Uterus (tissue), 4 donors: ENCODE measurements around the gene PYHIN1. TPM values are rescaled to one million over a fixed set of nuclear protein-coding genes. Genes with fewer than 3 reads are reported as not detected.
"Not testable (repeated sequence)": the region's sequence is repeated elsewhere in the genome, so short reads cannot be mapped to it uniquely, and the experiment has no call there.

Source experiments
- DNase-seq, 2 donors: peaks; one replicate each; pipeline ENCODE4 v3.0.0-alpha.2; 2019 to 2020
- H3K27ac ChIP-seq, 2 donors: fragments of 200-600 bp; sonication (generic); 1 replicate in 1 of 2; 2 replicates in 1 of 2; pipeline ENCODE4 v1.5.1; 2016 to 2018
- H3K27me3 ChIP-seq, 2 donors: fragments of 200-600 bp; sonication (generic); one replicate each; pipeline ENCODE4 v1.5.1; 2018 to 2019; ENCODE audit warnings: control low read depth in 1 of 2
- H3K36me3 ChIP-seq, 2 donors: fragments of 200-600 bp; sonication (generic); one replicate each; pipeline ENCODE4 v1.5.1; 2019; ENCODE audit warnings: control low read depth in 1 of 2
- H3K4me1 ChIP-seq, 2 donors: fragments of 200-600 bp; sonication (generic); one replicate each; pipeline ENCODE4 v1.5.1; 2018 to 2019; ENCODE audit warnings: control low read depth in 1 of 2
- H3K4me3 ChIP-seq, 2 donors: fragments of 200-600 bp; sonication (generic); 1 replicate in 1 of 2; 2 replicates in 1 of 2; pipeline ENCODE4 v1.5.1; 2018 to 2019; ENCODE audit warnings: mild to moderate bottlenecking in 1 of 2
- H3K9me3 ChIP-seq, 2 donors: fragments of 200-600 bp; sonication (generic); one replicate each; pipeline ENCODE4 v1.5.1; 2019; ENCODE audit warnings: control low read depth in 1 of 2
- CTCF ChIP-seq, 4 experiments: fragments of 200-600 bp in 2 of 4; fragments of 450-650 bp in 2 of 4; sonication (generic) in 2 of 4; IDR thresholded peaks; one replicate each; pipeline ENCODE4 v1.5.1; 2016 to 2019; ENCODE audit warnings: antibody characterized with exemption in 4 of 4, mild to moderate bottlenecking in 2 of 4, moderate library complexity in 1 of 4
- POLR2A ChIP-seq, 2 donors: fragments of 450-650 bp; IDR thresholded peaks; one replicate each; pipeline ENCODE4 v1.6.1; 2016; ENCODE audit warnings: antibody characterized with exemption in 2 of 2, mild to moderate bottlenecking in 1 of 2, moderate library complexity in 1 of 2
- intact Hi-C: fragments of 100-400 bp; cut with DNase I; formaldehyde crosslinking; loops from one replicate; pipeline ENCODE4 v1.15.1; 2023; ENCODE audit warnings: low total_unique reads
- total RNA-seq, 4 donors: library from RNA; depleted of rRNA in 3 of 4; stranded (reverse); fragments of >200 nt in 3 of 4; gene quantifications; one replicate each; pipeline versions ENCODE4 v1.1.0 to v1.2.4, GENCODE V29; 2014 to 2023
- donor health status: DM: yes; HTN: yes; CAD: no.

Gene PYHIN1
- total RNA-seq, 4 donors from 2014 or later: 0.46 to 5.6 TPM; not detected in 2

GRCh38 chr1:159005161-159005560 lies 73.8 kb downstream of the PYHIN1 start:
- H3K27ac ChIP-seq: peak overlapping the region; percentile 50 to 53
- no peaks in the 10 kb centered on the region for H3K27me3 ChIP-seq
- no peaks in the 10 kb centered on the region for H3K9me3 ChIP-seq
- H3K4me1 ChIP-seq: no peaks in the 10 kb centered on the region
- H3K36me3 ChIP-seq: no peaks in the 10 kb centered on the region
- no peak overlapping the region for H3K4me3 ChIP-seq
- TF ChIP-seq POLR2A (IDR thresholded peaks at IDR 0.05) (no peak), CTCF (IDR thresholded peaks at IDR 0.05) (no peak)
- no peak for DNase-seq
- intact Hi-C loops: no loop called here

GRCh38 chr1:159005676-159006075 lies 74.3 kb downstream of the PYHIN1 start:
- H3K27ac ChIP-seq: peak overlapping the region; percentile 50 to 53
- no peak overlapping the region for H3K4me3 ChIP-seq
- H3K4me1 ChIP-seq: no peaks in the 10 kb centered on the region
- intact Hi-C loops: no loop called here
- no peaks in the 10 kb centered on the region for H3K36me3 ChIP-seq
- H3K9me3 ChIP-seq: no peaks in the 10 kb centered on the region
- peak in 1 of 2 donors; percentile 29 for DNase-seq
- no peaks in the 10 kb centered on the region for H3K27me3 ChIP-seq
- no peak for TF ChIP-seq CTCF (IDR thresholded peaks at IDR 0.05)
- no peak for TF ChIP-seq POLR2A (IDR thresholded peaks at IDR 0.05)

DNA sequence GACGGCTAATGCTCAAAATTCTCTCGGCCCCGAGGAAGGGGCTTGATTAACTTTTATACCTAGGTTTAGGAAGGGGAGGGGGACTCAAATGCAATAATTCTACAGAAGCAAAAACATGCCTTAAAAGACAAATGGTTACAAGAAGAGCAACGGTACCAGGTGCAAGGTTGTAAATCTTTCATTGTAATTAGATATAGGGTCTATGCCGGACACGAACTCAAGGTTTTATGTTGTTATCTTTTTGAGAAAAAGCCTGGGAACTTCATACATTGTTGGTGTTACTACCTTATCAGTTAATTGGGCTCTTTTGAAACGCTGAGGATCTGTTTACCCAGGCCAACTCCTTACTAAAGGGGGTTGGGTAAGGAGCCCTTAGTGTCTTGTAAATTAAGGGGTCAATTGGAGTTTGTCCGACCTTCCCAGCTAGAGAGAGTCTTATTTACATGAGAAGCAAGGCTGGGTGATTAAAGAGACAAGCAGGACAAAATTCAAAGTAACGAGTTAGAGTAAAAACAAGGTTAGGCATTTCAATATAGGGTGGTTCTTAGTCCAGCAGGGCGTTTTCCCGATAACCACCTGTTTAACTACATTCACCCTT lies 75.0 kb downstream of the PYHIN1 start:
- peak overlapping the region in 1 of 2 donors; percentile 53 for H3K27ac ChIP-seq
- H3K4me1 ChIP-seq, intact Hi-C loops: not testable (repeated sequence)

GRCh38 chr1:159007726-159008125 lies 76.4 kb downstream of the PYHIN1 start:
- Histone ChIP-seq H3K36me3 (no peaks in the 10 kb centered on the region), H3K9me3 (no peaks in the 10 kb centered on the region), H3K4me1 (no peaks in the 10 kb centered on the region), H3K4me3 (no peak overlapping the region), H3K27me3 (no peaks in the 10 kb centered on the region), H3K27ac (no peak overlapping the region)
- DNase-seq: no peak
- intact Hi-C loops: no loop called here
- no peak for TF ChIP-seq POLR2A (IDR thresholded peaks at IDR 0.05)
- TF ChIP-seq CTCF (IDR thresholded peaks at IDR 0.05): no peak

More for the DNA sequence above, 75.0 kb downstream of the PYHIN1 start:
- DNase-seq, H3K9me3 ChIP-seq, H3K36me3 ChIP-seq, H3K27me3 ChIP-seq, H3K4me3 ChIP-seq: not testable (repeated sequence)

DNA sequence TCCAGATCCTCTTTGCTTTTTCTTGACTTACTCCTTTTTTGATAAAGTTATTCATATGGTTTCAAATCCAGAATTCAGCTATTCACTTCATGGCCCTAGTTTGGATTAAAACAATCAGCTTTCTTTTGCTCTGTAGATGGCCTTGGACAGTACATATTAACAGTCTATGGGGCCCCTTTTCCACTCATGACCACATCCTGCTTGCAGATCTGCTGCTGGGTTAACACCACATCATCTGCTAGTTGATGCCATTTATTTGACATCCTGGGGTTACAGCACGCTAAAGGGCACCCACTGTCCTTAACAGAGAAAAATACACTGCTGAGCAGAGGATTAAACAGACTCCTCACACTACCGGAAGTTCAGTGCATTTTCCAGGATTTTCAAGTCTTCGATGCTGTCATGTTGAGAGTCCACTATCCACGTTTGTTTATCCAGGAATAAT lies 77.4 kb downstream of the PYHIN1 start:
- Histone ChIP-seq H3K27ac (peak overlapping the region; percentile 88 to 98), H3K4me3 (no peak overlapping the region), H3K27me3 (no peaks in the 10 kb centered on the region), H3K4me1 (no peaks in the 10 kb centered on the region), H3K9me3 (no peaks in the 10 kb centered on the region), H3K36me3 (no peaks in the 10 kb centered on the region)
- no peak for TF ChIP-seq POLR2A (IDR thresholded peaks at IDR 0.05)
- no peak for TF ChIP-seq CTCF (IDR thresholded peaks at IDR 0.05)
- no peak for DNase-seq
- intact Hi-C loops: no loop called here

DNA sequence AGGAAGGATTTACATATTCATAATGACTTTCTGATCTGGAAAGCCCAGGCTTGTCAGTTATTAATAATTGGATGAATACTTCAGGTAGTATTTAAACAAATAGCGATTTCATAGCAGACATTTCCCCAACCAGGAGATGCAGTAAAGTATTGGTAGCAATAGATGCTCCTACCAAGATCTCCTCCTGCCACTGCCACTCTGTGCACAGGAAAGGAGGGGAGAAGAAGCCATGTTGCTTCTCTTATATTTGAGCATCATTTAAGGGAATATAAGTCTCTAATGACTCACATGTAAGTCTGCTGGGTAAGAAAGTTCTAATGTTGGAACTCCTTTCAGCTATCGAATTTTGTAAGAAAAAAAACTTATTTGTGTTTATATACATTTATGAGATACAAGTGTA lies 77.9 kb downstream of the PYHIN1 start:
- no peak for DNase-seq
- Histone ChIP-seq H3K27me3 (no peaks in the 10 kb centered on the region), H3K4me3 (peak overlapping the region; percentile 52 to 59), H3K4me1 (no peaks in the 10 kb centered on the region), H3K27ac (peak overlapping the region; percentile 88 to 98), H3K9me3 (no peaks in the 10 kb centered on the region), H3K36me3 (no peaks in the 10 kb centered on the region)
- TF ChIP-seq CTCF (IDR thresholded peaks at IDR 0.05): no peak
- TF ChIP-seq POLR2A (IDR thresholded peaks at IDR 0.05): no peak
- intact Hi-C loops: no loop called here
